ENCODE data around the gene ADAMTSL3.

GRCh38 chr15:83734487-83734886, 80.6 kb downstream of the ADAMTSL3 start:
- no peak for TF ChIP-seq CTCF (IDR thresholded peaks at IDR 0.05)
- TF ChIP-seq POLR2A (IDR thresholded peaks at IDR 0.05): no peak
- TF ChIP-seq POLR2AphosphoS5 (IDR thresholded peaks at IDR 0.05): no peak
- no peak for TF ChIP-seq EP300 (IDR thresholded peaks at IDR 0.05; ENCODE audit: low read depth)

All from transverse colon (tissue), 4 donors.